Esophagus muscularis mucosa (tissue), 3 donors: ENCODE results near the gene CHRND.

Experiments
- CTCF ChIP-seq, 3 experiments: fragments of 200-600 bp in 2 of 3; fragments of 450-650 bp in 1 of 3; sonication (generic) in 2 of 3; IDR thresholded peaks; one replicate each; pipeline ENCODE4 v1.5.1; 2017 to 2019; ENCODE audit warnings: antibody characterized with exemption in 3 of 3, mild to moderate bottlenecking in 2 of 3, moderate library complexity in 1 of 3
- POLR2AphosphoS5 ChIP-seq, 2 donors: sonication (generic); formaldehyde crosslinking; IDR thresholded peaks; one replicate each; pipeline ENCODE4 v1.6.1; 2017; ENCODE audit warnings: antibody characterized with exemption in 2 of 2

GRCh38 chr2:232478571-232479340, 47.2 kb upstream of the CHRND start:
- TF ChIP-seq CTCF (IDR thresholded peaks at IDR 0.05) (no peak), POLR2AphosphoS5 (IDR thresholded peaks at IDR 0.05) (no peak)
